Measurements from ENCODE around the gene PGAP3.
"Not testable (repeated sequence)": the region's sequence is repeated elsewhere in the genome, so short reads cannot be mapped to it uniquely, and the experiment has no call there.

PGAP3 gene

DNA sequence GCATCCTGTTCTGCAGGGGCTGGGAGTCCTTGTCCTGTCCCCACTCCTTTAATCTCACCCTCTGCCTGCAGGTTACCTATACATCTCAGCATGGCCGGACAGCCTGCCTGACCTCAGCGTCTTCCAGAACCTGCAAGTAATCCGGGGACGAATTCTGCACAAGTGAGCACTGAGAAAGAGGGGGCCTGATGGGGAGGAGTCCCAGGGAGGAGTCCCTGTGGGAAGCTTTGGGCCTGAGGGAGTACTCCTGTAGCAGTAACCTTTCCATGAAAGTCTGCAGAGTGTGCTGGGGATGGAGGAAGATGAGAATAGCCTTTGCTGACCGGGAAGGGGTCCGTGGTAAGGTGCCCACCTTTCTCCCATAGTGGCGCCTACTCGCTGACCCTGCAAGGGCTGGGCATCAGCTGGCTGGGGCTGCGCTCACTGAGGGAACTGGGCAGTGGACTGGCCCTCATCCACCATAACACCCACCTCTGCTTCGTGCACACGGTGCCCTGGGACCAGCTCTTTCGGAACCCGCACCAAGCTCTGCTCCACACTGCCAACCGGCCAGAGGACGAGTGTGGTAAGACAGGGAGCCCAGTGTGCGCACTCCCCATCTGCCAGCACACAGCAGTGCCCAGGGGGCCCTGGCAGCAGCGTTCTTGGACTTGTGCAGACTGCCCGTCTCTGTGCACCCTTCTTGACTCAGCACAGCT lies 27.7 kb upstream of the PGAP3 start:
- in situ Hi-C loops (cut with MboI; ENCODE audit: low sequenced_read_pairs) = no loop called here

DNA sequence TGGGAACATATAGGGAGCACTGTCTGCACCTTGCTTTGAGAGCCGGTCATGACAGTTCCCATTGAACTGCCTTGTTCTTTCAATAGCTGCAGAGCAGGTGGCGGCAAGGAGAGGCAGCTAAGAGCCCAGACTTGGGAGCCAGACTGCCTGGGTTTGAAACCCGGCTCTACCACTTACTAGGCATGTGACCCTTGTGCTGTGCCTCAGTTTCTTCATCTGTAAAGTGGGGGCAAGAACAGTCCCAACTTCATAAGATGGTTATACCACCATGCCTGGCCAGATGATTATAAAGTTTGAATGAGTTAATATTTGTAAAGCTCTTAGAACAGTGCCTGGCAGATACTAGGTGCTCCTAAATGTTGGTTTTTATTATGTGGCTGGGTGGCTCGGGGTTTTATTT lies 26.4 kb upstream of the PGAP3 start:
- in situ Hi-C loops (cut with MboI; ENCODE audit: low sequenced_read_pairs) = no loop called here

DNA sequence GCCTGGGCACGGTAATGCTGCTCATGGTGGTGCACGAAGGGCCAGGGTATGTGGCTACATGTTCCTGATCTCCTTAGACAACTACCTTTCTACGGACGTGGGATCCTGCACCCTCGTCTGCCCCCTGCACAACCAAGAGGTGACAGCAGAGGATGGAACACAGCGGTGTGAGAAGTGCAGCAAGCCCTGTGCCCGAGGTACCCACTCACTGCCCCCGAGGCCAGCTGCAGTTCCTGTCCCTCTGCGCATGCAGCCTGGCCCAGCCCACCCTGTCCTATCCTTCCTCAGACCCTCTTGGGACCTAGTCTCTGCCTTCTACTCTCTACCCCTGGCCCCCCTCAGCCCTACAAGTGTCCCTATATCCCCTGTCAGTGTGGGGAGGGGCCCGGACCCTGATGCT lies 24.0 kb upstream of the PGAP3 start:
- in situ Hi-C loops (cut with MboI; ENCODE audit: low sequenced_read_pairs) = no loop called here

DNA sequence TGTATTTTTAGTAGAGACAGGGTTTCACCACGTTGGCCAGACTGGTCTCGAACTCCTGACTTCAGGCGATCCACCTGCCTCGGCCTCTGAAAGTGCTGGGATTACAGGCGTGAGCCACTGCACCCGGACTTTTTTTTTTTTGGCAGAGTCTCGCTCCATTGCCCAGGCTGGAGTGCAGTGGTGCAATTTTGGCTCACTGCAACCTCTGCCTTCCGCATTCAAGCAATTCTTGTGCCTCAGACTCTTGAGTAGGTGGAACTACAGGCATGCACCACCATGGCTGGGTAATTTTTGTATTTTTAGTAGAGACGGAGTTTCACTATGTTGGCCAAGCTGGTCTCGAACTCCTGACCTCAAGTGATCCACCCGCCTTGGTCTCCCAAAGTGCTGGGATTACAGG lies 23.2 kb upstream of the PGAP3 start:
- in situ Hi-C loops (cut with MboI; ENCODE audit: low sequenced_read_pairs) = not testable (repeated sequence)

DNA sequence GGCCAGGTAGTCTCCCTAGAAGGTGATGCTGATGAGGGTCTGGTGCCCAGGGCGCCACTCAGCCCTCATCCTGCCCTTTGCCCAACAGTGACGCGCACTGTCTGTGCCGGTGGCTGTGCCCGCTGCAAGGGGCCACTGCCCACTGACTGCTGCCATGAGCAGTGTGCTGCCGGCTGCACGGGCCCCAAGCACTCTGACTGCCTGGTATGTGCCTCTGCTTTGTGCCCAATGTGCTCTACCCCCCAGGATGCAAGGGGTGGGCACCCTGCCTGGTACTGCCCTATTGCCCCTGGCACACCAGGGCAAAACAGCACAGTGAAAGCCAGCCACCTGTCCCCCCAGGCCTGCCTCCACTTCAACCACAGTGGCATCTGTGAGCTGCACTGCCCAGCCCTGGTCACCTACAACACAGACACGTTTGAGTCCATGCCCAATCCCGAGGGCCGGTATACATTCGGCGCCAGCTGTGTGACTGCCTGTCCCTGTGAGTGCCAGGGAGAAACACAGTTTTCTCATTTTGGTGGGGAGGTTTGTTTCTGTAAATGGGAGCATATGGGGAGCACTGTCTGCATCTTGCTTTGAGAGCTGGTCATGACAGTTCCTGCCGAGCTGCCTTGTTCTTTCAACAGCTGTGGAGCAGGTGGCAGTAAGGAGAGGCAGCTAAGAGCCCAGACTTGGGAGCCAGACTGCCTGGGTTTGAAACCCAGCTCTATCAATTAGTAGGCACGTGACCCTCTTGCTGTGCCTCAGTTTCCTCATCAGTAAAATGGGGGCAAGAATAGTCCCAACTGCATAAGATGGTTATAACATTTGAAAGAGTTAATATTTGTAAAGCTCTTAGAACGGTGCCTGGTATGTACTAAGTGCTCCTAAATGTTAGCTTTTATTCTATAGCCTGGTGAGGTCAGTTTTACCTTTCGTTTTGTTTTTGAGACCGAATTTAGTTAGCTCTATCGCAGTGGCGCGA lies 22.4 kb upstream of the PGAP3 start:
- in situ Hi-C loops (cut with MboI; ENCODE audit: low sequenced_read_pairs) = no loop called here

DNA sequence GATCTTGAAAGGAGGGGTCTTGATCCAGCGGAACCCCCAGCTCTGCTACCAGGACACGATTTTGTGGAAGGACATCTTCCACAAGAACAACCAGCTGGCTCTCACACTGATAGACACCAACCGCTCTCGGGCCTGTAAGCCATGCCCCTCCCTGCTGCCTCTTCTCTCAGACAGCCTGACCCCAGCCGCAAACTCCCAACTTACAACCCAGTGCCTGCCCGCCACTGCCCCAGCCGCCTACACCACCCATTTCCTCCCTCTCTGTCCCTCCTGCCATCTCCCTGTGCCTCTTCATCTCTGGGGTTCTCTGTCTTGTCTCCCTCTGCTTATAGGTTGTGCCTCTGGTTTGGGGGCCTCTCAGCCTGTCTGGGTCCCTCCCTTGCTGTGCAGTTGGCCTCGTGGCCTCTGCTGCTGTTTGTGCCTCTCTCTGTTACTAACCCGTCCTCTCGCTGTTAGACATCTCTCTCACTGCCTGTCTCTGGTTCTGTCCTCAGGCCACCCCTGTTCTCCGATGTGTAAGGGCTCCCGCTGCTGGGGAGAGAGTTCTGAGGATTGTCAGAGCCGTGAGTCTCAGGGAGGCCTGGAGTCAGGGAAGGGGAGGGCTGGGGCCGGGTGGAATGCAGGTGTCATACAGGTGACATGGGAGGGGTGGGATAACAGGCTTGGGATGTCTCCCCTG lies 21.6 kb upstream of the PGAP3 start:
- in situ Hi-C loops (cut with MboI; ENCODE audit: low sequenced_read_pairs) = no loop called here

DNA sequence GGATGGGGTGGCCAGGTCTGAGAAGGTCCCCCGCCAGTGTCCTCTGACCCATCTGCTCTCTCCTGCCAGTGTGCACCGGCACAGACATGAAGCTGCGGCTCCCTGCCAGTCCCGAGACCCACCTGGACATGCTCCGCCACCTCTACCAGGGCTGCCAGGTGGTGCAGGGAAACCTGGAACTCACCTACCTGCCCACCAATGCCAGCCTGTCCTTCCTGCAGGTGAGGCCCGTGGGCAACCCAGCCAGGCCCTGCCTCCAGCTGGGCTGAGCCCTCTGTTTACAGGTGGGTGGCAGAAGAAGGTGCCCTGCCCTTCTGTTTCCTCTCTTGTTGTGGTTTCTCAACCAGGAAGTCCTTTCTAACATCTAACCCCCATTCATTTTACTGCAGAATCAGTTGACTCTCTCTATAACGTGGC lies 19.1 kb upstream of the PGAP3 start:
- in situ Hi-C loops (cut with MboI; ENCODE audit: low sequenced_read_pairs) = no loop called here

DNA sequence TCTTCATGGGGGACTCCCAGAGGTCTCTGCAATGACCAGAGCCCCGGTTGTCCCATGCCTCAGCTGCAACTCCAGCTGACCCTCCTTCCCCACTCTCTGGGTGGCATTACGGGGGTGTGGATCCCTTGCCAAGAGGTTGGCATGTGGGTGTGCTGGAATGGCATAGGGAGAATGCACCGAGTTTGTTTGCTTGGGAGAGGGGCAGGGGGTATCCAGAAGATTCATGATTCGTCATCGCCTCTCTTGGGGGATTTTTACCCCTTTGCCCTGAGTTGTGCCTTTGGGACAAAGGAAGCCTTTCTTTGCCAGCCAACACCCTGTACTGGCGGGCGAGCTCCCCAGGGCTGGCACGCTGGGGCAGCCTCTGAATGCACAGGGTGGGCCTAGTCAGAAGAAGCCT lies 18.5 kb upstream of the PGAP3 start:
- in situ Hi-C loops (cut with MboI; ENCODE audit: low sequenced_read_pairs) = no loop called here

DNA sequence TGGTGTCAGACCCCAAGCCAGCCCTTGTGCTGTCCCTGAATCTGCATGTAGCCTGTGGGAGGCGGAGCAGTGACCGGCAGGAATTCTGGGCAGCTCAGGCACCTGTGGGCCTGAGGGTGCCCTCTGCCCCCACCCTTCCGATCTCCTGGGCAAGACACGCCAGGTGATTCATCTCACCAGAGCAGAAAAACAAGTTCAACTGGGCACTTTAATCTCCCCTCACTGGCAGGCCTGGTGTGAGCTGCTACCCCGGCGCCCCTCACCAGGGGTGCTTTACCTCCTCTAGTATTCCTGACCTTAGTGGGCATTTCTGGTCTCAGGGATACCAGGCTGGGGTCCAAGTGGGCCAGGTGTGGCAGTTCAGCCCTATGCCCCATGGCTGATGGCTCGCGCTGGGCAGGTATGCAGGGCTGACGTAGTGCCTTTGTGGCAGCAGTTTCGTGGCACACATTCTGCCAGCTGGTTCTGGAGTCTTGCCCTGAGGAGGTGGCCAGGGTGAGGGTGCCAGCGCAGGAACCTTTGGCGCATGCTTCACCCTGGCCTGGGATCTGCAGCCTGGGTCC lies 18.0 kb upstream of the PGAP3 start:
- in situ Hi-C loops (cut with MboI; ENCODE audit: low sequenced_read_pairs) = no loop called here

DNA sequence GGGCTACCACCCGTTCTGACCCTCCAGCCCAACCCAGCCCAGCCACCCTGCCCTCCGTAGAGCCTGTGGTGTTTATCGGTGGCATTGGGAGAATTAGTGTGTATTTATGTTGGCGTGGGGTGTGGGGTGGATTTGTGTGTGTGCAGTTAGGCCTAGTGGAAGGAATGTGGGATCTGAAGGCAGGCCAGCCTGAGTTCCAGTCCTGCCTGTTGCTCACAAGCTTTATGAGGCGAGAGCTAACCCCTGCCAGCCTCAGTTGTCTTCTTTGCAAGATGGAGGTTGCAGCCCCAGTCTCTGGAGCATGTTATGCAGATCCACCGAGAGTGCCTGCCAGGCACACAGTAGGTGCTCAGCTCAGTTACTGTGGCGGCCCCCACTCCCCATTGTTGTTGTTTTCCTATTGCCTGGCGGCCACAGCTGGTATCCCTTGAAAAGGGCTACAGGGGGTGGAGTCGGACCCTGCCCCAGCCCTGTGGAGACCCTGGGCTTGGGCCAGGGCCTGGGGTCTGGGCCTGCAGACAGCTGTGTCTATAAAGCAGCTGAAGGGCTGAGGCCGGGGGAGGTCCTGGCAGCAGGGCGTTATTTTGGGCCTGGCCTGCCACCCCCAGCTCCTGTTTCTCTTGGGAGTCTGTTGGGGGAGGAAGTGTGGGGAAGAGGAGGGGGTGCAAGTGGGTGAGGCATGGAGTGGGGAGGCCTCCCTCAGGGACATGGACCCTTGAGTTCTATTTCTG lies 17.1 kb upstream of the PGAP3 start:
- in situ Hi-C loops (cut with MboI; ENCODE audit: low sequenced_read_pairs) = no loop called here

DNA sequence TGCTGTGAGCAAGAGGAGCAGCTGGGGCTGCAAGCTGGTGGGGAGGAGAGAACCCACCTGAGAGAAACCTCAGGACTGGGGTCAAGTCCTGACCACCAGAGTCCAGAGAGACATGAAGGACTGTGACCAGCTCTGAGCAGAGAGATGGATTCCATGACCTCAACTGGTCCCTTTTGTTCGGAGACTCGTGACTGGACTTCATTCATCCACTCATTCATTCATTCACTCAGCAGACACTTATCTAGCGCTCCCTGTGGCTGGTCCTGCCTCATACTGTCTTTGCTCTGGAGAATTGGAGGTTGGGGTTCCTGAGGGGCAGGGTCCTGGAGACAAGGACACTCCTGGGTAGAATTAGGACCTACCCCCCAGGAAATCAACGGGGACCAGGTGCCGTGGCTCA lies 16.1 kb upstream of the PGAP3 start:
- in situ Hi-C loops (cut with MboI; ENCODE audit: low sequenced_read_pairs) = no loop called here

DNA sequence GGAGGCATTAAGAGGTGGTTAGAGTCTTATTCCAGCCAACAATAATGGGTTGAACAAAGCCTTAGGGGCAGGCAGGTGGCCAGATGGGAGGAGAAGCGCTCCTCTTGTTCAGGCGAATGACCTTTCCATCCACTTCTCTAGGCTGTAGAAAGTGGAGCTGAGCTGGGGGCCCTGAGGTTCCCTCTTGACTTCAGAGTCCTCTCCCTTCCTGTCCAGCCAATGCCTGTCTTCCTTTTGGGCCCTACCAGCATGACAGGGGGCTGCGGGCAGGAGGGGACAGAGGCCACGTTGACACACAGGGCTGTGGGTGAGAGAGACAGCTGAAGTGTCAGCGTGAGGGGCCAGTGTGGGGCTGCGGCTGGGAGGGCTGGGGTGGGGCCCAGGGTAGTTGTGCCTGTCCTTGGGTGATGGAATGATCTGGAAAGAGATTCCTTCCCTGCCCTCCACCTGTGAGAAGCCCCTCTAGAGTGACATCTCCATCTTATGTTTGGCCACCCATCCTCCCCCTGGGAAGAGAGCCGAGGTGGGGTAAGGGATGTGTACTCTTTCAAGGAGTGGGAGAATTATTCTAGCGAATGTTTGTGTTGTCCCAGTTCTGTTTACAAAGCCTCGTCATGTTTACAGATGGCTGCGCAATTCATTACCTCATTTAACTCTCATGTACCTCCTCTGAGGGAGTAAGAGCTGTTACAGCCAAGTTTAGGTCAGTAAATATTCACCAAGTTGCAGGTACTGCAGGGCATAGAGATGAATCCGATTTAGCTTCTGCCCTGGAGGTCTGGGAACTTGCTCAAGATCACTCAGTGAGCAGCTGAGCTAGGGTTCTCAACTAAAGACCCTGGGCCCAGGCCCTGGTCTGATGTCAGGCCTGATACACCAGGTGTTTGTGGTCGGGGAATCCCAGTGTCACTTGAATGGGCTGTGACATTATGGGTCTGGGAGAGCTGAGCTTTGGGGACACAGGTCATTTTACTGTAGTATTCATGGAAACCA lies 15.3 kb upstream of the PGAP3 start:
- in situ Hi-C loops (cut with MboI; ENCODE audit: low sequenced_read_pairs) = no loop called here

DNA sequence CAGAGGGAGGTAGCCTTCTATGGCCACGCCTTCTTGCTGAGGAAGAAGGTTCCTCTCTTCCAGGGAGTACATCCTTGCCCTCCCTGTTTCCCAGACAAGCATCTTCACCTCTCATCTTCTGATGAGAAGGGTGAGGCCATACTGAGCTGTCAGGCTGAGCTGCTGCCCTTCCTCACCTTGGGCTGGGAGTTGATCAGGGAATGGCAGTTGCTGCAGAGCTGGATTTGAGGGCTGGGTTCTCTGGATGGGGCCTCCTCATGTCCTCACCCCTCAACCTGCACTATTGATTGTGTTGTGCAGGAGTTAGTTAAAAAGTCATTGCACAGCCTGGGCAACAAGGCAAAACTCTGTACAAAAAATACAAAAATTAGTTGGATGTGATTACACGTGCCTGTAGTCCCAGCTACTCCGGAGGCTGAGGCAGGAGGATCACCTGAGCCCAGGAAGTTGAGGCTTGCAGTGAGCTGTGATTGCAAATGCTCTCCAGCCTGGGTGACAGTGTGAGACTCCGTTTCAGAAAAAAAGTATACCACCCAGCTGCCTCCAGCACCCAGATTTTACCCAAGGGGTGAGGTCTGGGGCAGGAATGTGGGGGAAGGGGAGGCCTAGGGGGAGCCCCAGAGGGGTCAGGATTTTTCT lies 14.0 kb upstream of the PGAP3 start:
- in situ Hi-C loops (cut with MboI; ENCODE audit: low sequenced_read_pairs) = no loop called here

DNA sequence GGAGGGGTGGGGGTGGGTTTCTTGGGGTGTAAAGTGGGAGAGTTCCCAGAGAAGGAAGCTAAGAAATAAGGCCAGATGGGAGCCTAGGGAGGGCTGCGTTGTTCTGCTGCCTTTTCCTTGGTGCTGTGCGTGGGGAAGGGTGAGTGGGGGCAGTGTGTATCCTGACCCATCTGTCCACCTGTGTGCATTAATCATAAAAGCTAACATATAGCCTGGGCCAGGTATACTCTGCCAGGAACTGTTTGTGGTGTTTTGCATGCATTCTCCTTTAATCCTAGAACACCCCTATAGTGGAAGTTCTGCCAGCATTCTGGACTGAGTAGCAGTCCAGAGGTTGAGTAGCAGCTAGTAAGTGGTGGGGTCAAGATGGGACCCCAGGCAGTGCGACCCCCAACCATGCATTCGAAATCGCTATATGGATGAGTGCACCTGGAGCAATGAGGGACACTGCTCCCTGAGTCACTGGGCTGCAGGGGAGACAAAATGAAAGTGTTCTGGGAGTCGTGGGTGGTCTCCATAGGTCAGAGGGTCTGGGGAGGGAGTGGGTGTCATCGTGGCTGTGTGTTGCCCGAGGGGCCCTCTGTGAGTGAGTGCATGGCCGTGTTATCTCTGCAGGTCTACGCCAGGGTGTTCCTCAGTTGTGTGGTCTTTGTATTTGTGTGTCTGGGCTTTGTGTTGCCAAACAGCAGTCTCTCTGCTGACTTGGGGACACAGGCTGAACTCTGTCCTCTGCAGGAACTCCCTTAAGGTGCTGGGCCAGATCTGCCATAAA lies 13.3 kb upstream of the PGAP3 start:
- in situ Hi-C loops (cut with MboI; ENCODE audit: low sequenced_read_pairs) = no loop called here

DNA sequence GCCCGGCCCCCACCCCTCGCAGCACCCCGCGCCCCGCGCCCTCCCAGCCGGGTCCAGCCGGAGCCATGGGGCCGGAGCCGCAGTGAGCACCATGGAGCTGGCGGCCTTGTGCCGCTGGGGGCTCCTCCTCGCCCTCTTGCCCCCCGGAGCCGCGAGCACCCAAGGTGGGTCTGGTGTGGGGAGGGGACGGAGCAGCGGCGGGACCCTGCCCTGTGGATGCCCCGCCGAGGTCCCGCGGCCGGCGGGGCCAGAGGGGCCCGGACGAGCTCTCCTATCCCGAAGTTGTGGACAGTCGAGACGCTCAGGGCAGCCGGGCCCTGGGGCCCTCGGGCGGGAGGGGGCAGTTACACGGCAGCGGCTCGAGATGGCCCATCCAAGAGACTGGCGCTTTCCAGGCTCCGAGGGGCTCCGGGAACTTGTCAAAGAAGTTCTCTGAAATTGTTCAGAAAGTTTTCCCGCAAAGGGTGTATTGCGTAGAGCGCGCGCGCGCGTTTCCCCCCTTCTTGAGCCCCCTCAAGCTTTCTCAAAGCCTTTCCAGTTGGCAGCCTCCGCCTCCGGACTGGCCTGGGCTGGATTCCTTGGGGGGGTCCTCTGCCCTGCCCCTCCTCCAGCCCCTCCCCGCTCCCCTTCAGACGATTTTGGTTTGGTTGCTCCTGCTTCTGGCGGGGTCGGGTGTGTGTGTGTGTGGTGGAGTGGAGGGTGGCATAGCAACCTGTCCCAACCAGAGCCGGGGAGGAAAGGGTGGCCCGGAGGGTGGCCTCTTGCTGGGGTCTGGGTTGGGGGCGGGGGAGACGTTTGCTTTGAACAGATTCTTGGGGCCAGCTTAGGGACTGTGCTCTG lies 12.5 kb upstream of the PGAP3 start:
- in situ Hi-C loops (cut with MboI; ENCODE audit: low sequenced_read_pairs) = no loop called here

DNA sequence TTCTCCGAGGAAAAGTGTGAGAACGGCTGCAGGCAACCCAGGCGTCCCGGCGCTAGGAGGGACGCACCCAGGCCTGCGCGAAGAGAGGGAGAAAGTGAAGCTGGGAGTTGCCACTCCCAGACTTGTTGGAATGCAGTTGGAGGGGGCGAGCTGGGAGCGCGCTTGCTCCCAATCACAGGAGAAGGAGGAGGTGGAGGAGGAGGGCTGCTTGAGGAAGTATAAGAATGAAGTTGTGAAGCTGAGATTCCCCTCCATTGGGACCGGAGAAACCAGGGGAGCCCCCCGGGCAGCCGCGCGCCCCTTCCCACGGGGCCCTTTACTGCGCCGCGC lies 11.9 kb upstream of the PGAP3 start, which contains the start of gene ERBB2:
Gene ERBB2 (plus strand): TSS at position 247 of the 330 bp plus-strand sequence. CDS start 175 bp downstream, outside the sequence.
- in situ Hi-C loops (cut with MboI; ENCODE audit: low sequenced_read_pairs) = no loop called here

DNA sequence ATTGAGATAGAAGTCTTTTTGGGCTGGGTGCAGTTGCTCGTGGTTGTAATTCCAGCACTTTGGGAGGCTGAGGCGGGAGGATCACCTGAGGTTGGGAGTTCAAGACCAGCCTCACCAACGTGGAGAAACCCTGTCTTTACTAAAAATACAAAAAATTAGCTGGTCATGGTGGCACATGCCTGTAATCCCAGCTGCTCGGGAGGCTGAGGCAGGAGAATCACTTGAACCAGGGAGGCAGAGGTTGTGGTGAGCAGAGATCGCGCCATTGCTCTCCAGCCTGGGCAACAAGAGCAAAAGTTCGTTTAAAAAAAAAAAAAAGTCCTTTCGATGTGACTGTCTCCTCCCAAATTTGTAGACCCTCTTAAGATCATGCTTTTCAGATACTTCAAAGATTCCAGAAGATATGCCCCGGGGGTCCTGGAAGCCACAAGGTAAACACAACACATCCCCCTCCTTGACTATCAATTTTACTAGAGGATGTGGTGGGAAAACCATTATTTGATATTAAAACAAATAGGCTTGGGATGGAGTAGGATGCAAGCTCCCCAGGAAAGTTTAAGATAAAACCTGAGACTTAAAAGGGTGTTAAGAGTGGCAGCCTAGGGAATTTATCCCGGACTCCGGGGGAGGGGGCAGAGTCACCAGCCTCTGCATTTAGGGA lies 11.4 kb upstream of the PGAP3 start:
- in situ Hi-C loops (cut with MboI; ENCODE audit: low sequenced_read_pairs) = not testable (repeated sequence)
